Skeletal muscle cell (primary cell): ENCODE data around the gene AXL.
"Not testable (repeated sequence)": the region's sequence is repeated elsewhere in the genome, so short reads cannot be mapped to it uniquely, and the experiment has no call there.

ENCODE experiments used
- DNase-seq: peaks from one replicate; pipeline ENCODE4 v3.0.0-alpha.2; 2010; ENCODE audit warnings: low read depth
- H3K4me3 ChIP-seq: 2 replicates; pipeline ENCODE4 v1.5.1; 2011; ENCODE audit warnings: low read depth, mild to moderate bottlenecking, control low read depth, low read length, moderate library complexity

Gene AXL

DNA sequence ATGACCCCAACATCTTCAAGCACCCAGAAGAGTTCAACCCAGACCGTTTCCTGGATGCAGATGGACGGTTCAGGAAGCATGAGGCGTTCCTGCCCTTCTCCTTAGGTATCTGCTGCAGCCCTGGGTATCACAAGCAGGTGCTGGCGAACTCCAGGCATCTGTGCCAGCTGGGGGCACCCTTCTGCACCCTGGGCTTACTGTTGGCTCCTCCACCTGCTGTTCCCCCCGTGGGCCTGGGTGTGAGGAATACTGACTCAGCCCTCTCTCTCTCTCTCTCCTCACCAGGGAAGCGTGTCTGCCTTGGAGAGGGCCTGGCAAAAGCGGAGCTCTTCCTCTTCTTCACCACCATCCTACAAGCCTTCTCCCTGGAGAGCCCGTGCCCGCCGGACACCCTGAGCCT is 13.0 kb upstream of the AXL start:
- H3K4me3 ChIP-seq = no peak overlapping the region
- DNase-seq = no peak

DNA sequence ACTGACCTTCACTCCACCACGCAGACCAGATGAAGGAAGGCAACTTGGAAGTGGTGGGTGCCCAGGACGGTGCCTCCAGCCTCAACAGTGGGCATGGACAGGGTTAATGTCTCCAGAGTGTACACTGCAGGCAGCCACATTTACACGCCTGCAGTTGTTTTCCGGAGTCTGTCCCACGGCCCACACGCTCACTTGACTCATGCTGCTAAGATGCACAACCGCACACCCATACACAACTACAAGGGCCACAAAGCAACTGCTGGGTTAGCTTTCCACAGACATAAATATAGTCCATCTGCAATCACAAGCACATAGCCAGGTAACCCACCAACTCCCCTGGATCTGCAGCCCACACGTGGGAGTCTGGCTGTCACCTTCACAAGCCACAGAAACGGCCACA is 12.6 kb upstream of the AXL start:
- DNase-seq = no peak
- H3K4me3 ChIP-seq = no peak overlapping the region

DNA sequence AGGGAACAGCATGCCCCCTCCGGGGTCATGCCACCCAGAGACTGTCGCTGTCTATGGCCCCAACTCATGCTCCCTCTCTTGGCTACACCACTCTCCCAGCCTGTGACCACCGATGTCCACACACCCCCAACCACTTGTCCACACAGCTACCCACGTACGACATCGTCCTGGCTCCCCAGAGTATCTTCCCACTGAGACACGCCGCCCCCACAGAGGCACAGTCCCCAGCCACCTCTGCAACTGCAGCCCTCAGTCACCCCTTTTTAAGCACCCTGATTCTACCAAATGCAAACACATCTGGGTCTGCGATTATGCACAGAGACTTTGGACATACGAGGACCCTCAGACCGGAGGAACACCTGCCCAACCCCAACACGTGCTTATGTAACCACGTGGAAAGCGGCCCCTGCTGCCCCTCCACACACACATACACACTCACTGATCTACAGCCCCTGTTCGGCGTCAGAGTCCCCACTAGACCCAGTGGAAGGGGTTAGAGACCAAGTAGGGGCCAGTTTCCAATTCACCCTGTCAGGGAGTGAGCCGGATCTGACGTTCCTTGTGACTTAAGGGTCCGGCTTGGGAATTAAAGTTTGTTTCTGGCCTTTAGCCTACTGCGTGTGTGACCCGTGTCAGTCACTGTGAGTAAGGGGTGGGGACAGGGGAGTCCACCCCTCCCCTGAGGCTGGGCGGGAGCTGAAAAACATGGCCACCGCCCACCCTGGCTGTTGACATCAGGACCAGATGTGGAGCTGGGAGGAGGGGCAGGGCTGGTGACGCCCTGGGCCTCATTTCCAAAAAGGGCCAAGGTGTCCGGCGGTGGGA is 11.9 kb upstream of the AXL start:
- no peak for DNase-seq
- H3K4me3 ChIP-seq = no peak overlapping the region

DNA sequence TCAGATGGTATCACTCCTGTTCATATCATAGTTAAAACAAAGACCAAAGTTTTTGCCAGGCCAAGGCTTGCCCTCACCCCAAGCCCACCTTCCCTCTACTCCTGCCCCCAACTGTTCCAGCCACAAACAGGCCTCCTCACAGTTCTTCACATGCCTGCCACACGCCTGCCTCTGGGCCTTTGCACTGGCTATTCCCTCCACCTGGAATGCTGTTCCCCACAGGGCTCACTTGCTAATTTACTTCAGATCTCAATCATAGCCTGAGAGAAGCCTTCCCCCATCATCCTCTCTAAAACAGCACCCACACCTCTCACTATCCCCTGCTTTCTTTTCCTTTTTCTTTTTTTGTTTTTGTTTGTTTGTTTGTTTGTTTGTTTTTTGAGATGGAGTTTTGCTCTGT is 4.9 kb upstream of the AXL start:
- DNase-seq = no peak
- H3K4me3 ChIP-seq = no peak overlapping the region

DNA sequence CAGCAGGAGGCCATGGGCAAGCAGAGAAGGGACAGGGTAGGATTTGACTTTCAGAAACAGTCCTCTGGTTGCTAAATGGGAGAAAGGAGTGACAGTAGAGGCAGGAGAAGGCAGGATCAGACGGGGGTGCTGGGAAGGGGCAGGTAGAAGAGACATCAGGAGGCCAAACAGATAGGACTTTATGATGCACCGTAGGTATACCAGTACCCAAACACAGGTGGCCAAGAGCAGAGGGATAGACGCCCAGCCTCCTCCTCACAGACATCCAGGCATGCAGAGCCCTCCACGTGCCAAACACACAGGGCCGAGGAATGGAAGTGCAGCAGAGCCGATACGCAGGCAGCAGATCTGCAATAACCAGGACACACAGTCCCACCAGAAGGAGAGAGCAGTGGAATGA is 1.3 kb upstream of the AXL start:
- H3K4me3 ChIP-seq = no peak overlapping the region
- no peak for DNase-seq

DNA sequence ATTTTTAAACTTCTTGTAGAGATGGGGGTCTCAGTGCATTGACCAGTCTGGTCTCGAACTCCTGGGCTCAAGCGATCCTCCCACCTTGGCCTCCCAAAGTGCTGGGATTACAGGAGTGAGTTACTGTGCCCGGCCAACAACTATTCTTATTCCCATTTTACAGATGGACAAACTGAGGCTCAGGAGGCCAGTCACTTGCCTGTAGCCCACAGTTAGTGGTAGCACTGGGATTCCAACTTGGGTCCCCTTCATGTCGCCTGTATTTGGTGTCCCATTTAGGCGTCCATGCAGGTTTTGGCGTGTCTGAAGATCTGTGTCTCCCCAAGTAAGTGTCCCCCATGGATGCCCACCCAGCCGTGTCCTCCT is 791 bp upstream of the AXL start:
- DNase-seq = no peak
- H3K4me3 ChIP-seq = peak overlapping the region; percentile 86

DNA sequence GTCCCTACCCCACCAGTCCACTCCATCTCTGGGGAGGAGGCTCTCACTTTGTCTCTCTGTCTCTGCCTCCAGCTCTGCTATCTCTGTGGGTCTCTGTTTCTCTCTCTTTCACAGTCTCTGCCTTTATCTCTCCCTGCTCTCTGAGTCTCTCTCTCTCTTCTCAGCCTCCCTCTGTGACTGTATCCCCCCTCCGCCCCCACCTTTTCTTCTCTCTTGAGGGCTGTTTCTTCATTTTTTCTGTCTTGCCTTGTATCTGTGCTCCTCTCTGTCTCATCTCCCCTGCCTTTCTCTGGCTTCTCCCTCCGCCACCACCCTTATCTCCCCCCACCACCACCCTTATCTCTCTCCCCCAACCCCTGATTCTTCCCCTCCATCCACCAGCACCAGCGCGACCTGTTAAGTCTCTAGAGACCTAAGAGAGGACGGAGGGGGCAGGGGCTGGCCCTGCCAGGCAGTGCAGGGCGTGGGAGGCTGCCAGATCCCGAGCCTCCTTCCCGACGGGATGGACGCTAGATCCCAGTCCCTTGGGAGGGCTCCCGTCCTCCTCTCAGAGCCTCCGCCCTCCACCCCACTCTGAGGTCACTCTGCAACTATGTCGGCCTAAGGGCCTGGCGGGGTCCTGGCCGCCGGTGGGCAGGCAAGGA is 1.0 kb downstream of the AXL start:
- H3K4me3 ChIP-seq = peak overlapping the region; percentile 86

DNA sequence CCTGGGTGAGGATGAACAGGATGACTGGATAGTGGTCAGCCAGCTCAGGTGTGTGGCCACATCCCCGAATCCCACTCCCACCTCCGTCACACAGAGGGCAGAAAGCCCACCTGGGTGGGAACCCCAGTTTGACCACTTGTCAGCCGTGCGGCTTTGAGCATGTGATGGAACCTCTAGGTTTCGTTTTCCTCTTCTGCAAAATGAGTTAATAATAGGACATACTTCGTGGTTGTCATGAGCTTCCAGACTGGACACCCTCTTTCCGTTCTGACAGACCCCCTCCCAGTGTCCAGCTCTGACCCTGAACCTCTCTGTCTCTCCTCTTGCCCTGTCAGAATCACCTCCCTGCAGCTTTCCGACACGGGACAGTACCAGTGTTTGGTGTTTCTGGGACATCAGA is 1.8 kb downstream of the AXL start:
- no peak for DNase-seq
- H3K4me3 ChIP-seq = peak overlapping the region; percentile 86

More for the DNA sequence above, 1.0 kb downstream of the AXL start:
- DNase-seq = no peak

DNA sequence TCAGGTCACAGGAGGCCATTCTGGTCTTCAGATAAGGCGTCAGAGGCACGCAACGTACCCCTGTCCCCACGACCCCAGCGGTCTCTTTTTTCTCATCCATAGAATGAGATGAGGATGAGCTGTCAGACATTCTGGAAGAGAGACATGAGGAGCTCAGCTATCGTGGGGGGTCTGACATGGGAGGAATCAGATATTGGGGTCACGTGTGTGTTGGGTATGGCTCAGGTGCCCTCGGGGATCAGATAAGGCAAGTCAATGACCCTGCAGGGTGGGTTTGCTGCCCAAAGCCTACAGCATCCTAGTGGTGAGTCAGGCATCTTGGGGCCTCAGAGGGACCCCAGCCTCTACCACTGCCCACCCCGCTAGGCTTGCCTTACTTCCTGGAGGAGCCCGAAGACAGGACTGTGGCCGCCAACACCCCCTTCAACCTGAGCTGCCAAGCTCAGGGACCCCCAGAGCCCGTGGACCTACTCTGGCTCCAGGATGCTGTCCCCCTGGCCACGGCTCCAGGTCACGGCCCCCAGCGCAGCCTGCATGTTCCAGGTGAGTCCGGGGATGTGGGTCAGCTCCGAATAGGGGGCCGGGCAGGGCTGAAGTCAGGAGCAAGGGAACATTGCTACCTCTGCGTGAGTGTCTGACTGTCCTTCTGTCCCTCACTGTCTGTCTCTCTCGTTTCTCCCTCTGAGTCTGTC is 2.6 kb downstream of the AXL start:
- DNase-seq = no peak
- H3K4me3 ChIP-seq = no peak overlapping the region

DNA sequence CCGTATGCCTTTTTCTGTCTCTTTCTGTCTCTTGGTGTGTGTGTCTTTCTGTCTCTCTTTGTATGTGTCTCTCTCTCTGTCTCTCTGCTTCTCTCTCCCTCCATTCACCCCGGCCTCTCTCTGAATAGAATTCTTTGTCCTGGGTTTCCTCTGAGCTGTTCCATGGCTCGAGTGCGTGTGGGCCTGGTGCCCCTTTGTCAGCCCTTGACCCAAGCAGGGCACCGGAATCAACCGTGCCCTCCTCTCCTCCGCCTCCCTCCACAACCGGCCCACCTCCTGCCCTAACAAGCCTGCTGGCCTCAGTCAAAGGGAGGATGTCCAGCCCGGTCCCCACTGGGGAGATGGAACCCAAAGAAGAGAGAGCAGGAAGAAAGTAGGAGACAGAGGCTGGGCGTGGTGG is 3.2 kb downstream of the AXL start:
- H3K4me3 ChIP-seq = no peak overlapping the region
- DNase-seq = no peak

DNA sequence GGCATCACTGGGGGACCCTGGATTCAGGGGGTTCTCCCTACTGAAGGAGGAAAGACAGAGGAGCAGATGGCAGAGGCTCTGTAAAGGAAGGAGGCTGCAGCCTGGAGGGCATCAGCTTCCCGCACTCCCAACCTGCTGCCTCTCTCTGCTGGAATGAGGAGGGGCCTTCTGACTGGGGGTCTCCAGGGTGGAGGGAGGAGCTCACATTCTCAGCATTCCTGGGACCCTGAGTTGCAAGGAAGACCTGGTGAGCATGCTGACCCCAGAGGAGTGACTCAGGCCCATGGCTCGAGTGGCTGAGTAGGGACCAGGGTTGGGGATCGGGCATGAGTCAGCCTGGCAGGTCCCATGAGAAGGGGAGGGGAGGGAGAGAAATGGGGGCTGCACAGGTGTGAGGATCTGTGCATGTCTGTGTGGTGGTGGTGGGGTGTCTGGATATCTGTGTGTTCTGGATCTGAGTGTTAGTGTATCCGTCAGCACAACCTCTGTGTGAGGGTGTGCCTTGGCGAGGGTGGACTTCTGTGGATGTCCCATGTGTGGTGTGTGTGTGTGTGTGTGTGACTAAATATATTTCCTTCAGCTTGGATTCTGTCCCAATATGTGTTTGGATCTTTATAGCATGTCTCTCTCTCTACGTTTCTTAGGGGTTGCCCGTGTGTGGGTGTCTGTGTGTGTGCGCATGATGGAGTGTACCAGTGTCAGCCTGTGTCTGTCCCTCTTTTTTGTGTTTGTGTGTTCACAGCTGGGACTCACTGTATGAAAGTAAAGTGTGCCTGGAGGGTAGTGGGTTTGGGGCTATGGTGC is 4.6 kb downstream of the AXL start:
- H3K4me3 ChIP-seq = peak overlapping the region; percentile 15
- DNase-seq = peak; percentile 60

DNA sequence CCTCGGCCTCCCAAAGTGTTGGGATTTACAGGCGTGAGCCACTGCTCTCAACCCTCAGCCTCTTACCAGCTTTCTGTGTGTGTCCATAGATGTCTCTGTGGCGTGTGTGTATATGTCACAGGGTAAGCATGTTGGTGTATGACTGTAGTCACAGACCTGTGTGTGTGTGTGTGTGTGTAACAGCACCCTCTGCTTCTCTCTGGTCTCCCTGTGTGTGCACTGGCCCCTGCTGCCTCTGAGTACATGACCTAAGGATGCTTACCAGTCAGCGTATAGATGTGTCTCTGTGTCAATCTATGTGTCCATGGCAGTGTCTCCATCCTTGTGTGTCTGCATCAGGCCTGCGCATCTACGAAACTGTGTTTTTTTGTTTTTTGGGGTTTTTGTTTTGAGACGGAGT is 5.6 kb downstream of the AXL start:
- no peak for DNase-seq
- no peak overlapping the region for H3K4me3 ChIP-seq

DNA sequence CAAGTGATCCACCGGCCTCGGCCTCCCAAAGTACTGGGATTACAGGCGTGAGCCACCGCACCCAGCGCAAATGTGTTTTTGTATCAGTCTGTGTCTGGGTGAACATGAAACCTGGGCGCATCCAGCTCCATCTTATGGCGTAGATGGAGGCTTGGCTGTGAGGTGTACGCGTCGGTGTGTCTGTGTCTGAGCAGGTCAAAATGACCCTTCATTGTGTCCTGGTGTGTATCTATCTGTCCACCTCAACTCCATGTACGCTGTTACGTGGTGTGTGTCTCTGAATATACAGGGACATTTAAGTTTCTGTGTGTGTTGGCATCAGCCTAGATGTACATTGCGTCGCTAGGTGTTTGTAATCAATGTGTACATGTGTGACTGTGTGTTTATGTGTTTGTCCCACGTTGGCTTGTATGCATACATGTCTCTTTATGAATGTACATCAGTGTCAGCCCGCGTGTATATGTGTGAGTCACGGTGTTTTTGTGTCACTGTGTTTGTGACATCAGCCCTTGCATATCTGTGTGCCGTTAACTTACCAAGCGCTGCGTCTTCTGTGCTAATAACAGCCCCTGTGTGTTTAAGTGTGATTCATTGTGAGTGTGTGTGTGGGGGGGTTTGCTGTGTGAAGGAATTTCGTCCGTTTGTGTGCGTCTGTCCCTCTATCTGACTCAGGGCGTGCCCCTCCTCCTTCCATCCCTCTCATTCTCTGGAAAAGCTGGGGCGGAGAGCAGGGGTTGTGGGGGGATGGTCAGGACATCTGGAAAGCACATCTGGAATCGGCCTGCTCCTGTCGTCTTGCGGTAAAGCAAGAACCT is 6.4 kb downstream of the AXL start:
- H3K4me3 ChIP-seq = peak overlapping the region; percentile 32
- DNase-seq = peak; percentile 98

DNA sequence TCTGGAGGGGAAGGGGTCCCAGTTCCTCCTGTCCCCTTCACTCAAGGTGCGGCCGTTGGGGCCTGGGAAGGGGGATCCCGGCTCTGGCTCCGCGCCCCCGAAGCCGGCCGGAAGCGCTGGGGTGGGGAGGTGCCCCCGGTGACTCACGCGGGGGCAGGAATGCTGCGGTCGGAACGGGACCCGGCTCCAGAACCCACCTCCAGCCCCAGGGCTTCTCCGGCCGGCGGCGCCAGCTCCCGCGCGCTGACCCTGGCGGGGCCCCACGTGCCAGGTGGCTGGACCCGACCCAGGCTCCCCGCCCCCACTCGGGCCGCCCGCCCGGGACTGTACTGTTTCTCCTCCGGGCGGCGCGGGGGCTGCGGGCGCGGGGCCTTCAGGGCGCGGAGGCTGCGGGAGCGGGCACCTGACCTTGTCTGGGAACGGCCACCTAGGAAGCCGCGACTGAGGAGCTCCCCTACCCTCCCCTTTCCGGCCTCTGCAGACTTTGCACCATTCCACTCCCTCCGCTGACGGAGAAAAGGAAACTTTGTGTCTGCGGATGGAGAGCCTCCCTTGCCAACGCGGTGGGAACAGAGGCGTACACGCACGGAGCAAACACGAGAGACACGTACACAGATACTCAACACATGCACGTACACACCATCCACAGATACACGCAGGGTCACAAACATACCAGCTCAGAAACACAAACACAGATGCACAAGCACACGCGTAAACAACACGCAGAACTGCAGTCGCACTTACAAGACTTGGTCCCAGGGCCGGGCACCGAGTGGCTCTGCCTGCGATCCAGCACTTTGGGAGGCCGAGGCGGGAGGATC is 7.2 kb downstream of the AXL start:
- peak overlapping the region; percentile 32 for H3K4me3 ChIP-seq
- DNase-seq = peak; percentile 51

DNA sequence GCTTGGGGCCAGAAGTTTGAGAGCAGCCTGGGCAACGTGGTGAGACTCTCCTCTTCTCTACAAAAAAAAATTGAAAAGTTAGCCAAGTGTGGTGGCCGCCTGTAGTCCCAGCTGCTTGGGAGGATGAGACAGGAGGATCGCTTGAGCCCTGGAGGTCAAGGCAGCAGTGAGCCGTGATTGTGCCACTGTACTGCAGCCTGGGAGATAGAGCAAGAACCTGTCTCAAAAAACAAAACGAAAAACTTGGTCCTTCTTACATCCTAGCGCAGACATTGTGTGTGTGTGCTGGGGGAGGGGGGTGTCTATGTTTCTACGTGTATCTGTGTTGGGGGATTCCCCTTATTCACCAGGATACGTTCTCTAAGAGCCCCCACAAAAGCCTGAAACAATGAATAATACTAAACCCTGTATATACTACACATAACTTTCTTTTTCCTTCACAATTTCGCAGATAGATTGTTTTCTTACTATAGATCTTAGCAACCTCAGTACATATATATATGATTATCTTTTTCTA is 7.9 kb downstream of the AXL start:
- peak overlapping the region; percentile 32 for H3K4me3 ChIP-seq
- no peak for DNase-seq

DNA sequence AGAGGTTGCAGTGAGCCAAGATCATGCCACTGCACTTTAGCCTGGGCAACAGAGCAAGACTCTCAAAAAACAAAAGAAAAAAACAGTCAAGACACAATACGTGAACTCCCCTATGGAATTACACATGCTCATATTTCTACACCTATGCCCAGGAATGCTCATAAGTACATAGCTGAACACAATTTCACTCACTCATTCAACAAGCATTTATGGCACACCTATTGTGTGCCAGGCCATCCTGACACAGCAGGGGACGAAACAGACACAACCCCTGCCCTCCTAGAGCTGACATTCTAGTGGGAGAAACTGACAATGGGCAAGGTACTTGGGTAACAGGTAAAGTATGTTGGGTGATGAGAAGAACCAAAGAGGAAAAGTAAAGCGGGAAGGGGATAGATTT is 9.5 kb downstream of the AXL start:
- DNase-seq = no peak
- no peak overlapping the region for H3K4me3 ChIP-seq

DNA sequence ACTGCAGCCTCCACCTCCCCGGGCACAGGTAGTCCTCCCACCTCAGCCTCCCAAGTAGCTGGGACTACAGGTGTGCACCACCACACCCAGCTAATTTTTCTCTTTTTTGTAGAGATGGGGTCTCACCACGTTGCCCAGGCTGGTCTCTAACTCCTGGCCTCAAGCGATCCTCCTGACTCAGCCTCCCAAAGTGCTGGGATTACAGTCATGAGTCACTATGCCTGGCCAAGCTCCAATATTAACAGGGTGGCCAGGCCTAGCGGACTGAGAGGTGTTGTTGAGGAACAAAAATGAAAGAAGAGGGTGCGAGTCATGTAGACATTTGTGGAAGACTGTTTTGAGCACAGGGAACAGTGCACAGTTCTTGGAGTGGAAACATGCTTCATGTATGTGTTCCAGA is 10.3 kb downstream of the AXL start:
- H3K4me3 ChIP-seq, DNase-seq: not testable (repeated sequence)
